IgD-negative memory B cell (primary cell): ENCODE data around the gene CRYBG1. TPM values are rescaled to one million over a fixed set of nuclear protein-coding genes. Genes with fewer than 3 reads are reported as not detected.
A peak's percentile ranks its signal among the peaks of the same experiment; 100 is the strongest.
"Not testable (repeated sequence)": the region's sequence is repeated elsewhere in the genome, so short reads cannot be mapped to it uniquely, and the experiment has no call there.

Source experiments
- H3K27ac Mint-ChIP-seq, 3 donors: one replicate each; pipeline ENCODE4 v1.8.0; 2020 to 2022; ENCODE audit warnings: mild to moderate bottlenecking in 3 of 3, mixed read lengths in 3 of 3, moderate library complexity in 1 of 3
- H3K27me3 Mint-ChIP-seq: one replicate; pipeline ENCODE4 v1.8.0; 2021; ENCODE audit warnings: mixed read lengths
- H3K36me3 Mint-ChIP-seq: one replicate; pipeline ENCODE4 v1.8.0; 2020; ENCODE audit warnings: mild to moderate bottlenecking, mixed read lengths
- H3K4me1 Mint-ChIP-seq, 3 donors: one replicate each; pipeline ENCODE4 v1.8.0; 2020 to 2022; ENCODE audit warnings: mixed read lengths in 3 of 3, mild to moderate bottlenecking in 1 of 3
- H3K4me3 Mint-ChIP-seq, 4 donors: one replicate each; pipeline ENCODE4 v1.8.0; 2020 to 2022; ENCODE audit warnings: mild to moderate bottlenecking in 4 of 4, mixed read lengths in 4 of 4, moderate library complexity in 3 of 4
- H3K9me3 Mint-ChIP-seq, 3 donors: one replicate each; pipeline ENCODE4 v1.8.0; 2020 to 2021; ENCODE audit warnings: mixed read lengths in 3 of 3, mild to moderate bottlenecking in 1 of 3
- polyA plus RNA-seq: library from polyadenylated mRNA; unstranded; fragments of 300-500 nt; fragmentation: Illumina TruSeq; gene quantifications from one replicate; pipeline ENCODE4 v1.2.3, GENCODE V29; 2021

Gene CRYBG1
- polyA plus RNA-seq, 1 donor from 2014 or later, result 18.1 TPM

DNA sequence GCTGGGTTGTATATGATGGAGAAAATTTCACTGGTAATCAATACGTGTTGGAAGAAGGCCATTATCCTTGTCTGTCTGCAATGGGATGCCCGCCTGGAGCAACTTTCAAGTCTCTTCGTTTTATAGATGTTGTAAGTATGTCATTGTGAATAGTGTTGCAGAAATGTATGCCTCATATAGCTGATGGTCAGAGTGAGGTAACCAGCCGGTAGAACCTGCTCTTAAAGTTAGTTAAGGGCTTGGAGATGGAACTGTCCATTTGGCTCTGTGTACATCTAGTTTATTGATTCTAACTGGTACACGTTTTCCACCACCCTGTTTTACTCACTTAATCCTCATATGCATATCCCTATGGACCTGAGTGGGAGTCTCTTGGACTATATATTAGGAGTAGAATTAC is 195.2 kb downstream of the CRYBG1 start:
- no peaks in the 10 kb centered on the region for H3K27me3 Mint-ChIP-seq
- peaks cover 6% of the 10 kb centered on the region for H3K36me3 Mint-ChIP-seq

DNA sequence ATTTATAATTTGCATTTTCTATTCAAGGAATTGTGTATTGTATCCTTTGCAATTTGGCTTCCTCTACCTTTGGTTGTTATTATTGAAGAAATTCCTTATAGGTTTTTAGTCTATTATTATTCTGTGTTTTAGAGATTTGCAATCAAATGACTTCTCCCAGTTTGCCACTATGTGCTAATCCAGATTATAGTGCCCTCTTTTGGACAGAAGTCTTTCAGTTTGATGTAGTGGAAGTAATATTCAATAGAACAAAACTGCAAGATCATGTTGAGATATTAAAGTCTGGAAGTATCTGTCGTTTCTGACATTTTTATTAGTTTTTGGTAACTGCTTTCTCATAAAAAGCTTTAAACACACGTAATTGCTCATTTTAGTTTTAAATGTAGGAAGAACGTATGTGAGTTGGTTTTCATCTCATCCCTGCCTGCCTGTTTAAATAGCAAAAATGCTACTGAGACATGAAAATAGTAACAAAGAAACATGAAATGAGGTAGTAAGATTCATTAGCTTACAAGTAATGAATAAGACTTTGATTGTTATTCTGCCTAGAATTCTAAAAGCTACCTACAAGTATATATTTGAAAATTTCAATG is 195.9 kb downstream of the CRYBG1 start:
- no peaks in the 10 kb centered on the region for H3K27me3 Mint-ChIP-seq
- H3K4me1 Mint-ChIP-seq, result peaks cover 11 to 16% (median 11%) of the 10 kb centered on the region in 3 donors
- no peaks in the 10 kb centered on the region for H3K9me3 Mint-ChIP-seq
- no peak overlapping the region for H3K4me3 Mint-ChIP-seq
- H3K36me3 Mint-ChIP-seq, result peaks cover 2% of the 10 kb centered on the region
- peak overlapping the region in 2 of 3 donors; percentile 7 to 9 for H3K27ac Mint-ChIP-seq

More for the DNA sequence above, 195.2 kb downstream of the CRYBG1 start:
- Mint-ChIP-seq H3K4me3 (no peak overlapping the region), H3K27ac (peak overlapping the region in 1 of 3 donors; percentile 63), H3K4me1 (peaks cover 11 to 16% (median 11%) of the 10 kb centered on the region in 3 donors), H3K9me3 (no peaks in the 10 kb centered on the region)

GRCh38 chr6:106557837-106558236 is 197.3 kb downstream of the CRYBG1 start:
- Mint-ChIP-seq H3K9me3 (no peaks in the 10 kb centered on the region), H3K27ac (peak overlapping the region in 1 of 3 donors; percentile 64), H3K27me3 (no peaks in the 10 kb centered on the region), H3K36me3 (no peaks in the 10 kb centered on the region), H3K4me3 (no peak overlapping the region), H3K4me1 (peaks cover 6 to 9% (median 9%) of the 10 kb centered on the region in 3 donors)

GRCh38 chr6:106558364-106558763 is 197.8 kb downstream of the CRYBG1 start:
- Mint-ChIP-seq H3K36me3 (no peaks in the 10 kb centered on the region), H3K4me1 (peaks cover 6 to 9% (median 6%) of the 10 kb centered on the region in 3 donors), H3K4me3 (no peak overlapping the region), H3K27me3 (no peaks in the 10 kb centered on the region), H3K9me3 (no peaks in the 10 kb centered on the region), H3K27ac (no peak overlapping the region)

GRCh38 chr6:106559659-106560058 is 199.1 kb downstream of the CRYBG1 start:
- peaks cover 10 to 13% (median 12%) of the 10 kb centered on the region in 3 donors for H3K4me1 Mint-ChIP-seq
- H3K9me3 Mint-ChIP-seq, H3K27me3 Mint-ChIP-seq, H3K36me3 Mint-ChIP-seq, H3K4me3 Mint-ChIP-seq, H3K27ac Mint-ChIP-seq: not testable (repeated sequence)

GRCh38 chr6:106560996-106561685 is 200.6 kb downstream of the CRYBG1 start:
- no peaks in the 10 kb centered on the region for H3K9me3 Mint-ChIP-seq
- peaks cover 10 to 12% (median 11%) of the 10 kb centered on the region in 3 donors for H3K4me1 Mint-ChIP-seq
- H3K27ac Mint-ChIP-seq, result peak overlapping the region in 1 of 3 donors; percentile 56
- H3K27me3 Mint-ChIP-seq, result no peaks in the 10 kb centered on the region
- no peaks in the 10 kb centered on the region for H3K36me3 Mint-ChIP-seq
- no peak overlapping the region for H3K4me3 Mint-ChIP-seq

DNA sequence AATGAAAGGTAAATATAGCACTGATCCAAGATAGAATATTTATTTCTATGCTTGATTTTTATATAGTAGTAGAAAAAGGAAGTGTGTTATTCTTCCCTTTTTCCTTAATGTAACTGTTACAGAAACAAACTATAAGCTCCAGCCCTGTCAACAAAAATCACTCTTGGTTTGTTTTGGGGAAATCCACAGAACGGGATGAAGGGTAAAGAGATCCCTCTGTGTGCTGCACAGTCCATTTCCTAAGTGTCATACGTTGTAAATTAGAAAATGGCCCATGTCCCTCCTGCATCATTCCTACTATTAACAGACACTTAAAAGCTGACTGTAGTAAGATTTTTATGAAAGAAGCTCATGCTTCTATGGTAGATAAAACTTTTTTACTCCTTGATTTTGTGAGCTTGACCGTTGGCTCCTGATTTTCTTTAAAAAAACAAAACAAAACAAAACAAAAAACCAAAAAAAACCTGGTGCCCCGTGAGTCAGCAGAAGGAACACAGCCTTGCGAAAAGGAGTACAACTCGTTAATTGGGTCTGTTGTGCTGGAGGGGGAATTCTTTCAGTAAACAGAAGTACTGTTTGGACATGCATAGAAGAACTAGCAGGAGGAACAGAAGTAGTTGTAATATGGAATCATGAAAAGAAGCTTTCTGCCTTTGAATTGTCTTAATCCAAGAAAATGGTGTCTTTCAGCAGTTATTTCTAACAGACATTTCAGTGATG is 201.3 kb downstream of the CRYBG1 start:
- Mint-ChIP-seq H3K27ac (peak overlapping the region in 2 of 3 donors; percentile 43 to 56), H3K36me3 (no peaks in the 10 kb centered on the region), H3K27me3 (no peaks in the 10 kb centered on the region), H3K4me3 (no peak overlapping the region), H3K4me1 (peaks cover 7 to 10% (median 8%) of the 10 kb centered on the region in 3 donors), H3K9me3 (no peaks in the 10 kb centered on the region)

DNA sequence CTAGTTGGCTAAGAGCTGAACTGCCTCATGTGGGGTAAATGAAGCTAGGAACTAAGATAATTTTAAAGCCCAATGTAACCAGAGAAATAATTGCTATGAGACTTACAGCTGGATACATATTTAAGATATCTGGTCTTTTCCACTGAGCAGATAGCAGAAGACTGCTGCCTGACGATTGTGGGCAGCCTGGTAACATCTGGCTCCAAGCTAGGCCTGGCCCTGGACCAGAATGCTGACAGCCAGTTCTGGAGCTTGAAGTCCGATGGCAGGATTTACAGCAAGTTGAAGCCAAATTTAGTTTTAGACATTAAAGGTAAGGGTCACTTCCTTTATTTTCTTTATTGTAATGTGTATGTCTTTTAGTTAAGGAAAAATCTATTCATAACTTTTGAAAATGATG is 203.1 kb downstream of the CRYBG1 start:
- H3K27ac Mint-ChIP-seq, result peak overlapping the region in 2 of 3 donors; percentile 33 to 45
- H3K27me3 Mint-ChIP-seq, result no peaks in the 10 kb centered on the region
- no peaks in the 10 kb centered on the region for H3K36me3 Mint-ChIP-seq
- no peaks in the 10 kb centered on the region for H3K9me3 Mint-ChIP-seq
- H3K4me3 Mint-ChIP-seq, result no peak overlapping the region
- peaks cover 7 to 8% (median 8%) of the 10 kb centered on the region in 3 donors for H3K4me1 Mint-ChIP-seq

- peak overlapping the region in 1 of 3 donors; percentile 45 for H3K27ac Mint-ChIP-seq
- no peak overlapping the region for H3K4me3 Mint-ChIP-seq
Observed at GRCh38 chr6:106564476-106564875, 204.0 kb downstream of the CRYBG1 start.

DNA sequence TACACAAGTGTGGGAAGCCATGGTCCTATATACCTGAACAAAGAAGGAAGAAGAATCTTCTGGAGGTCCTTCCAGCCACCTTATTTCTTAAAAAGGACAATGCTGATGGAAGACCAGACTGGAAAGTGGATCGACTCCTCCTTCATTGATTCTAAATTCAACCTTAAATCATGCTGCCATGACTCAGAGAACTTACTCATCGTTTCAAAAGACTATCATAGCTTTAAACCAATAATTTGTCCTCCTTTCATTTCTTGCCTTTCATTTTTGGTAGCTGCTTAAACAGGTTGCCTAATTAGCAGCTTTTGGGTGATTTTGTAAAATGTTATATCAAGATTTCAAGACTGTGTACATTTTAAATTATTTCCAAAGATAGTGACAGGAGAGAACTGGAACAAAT is 208.0 kb downstream of the CRYBG1 start:
- H3K27ac Mint-ChIP-seq, result no peak overlapping the region
- no peaks in the 10 kb centered on the region for H3K9me3 Mint-ChIP-seq
- peaks cover 2% of the 10 kb centered on the region for H3K36me3 Mint-ChIP-seq

More at GRCh38 chr6:106564476-106564875, 204.0 kb downstream of the CRYBG1 start:
- no peaks in the 10 kb centered on the region for H3K36me3 Mint-ChIP-seq
- no peaks in the 10 kb centered on the region for H3K9me3 Mint-ChIP-seq
- no peaks in the 10 kb centered on the region for H3K27me3 Mint-ChIP-seq
- peaks cover 7 to 8% (median 8%) of the 10 kb centered on the region in 3 donors for H3K4me1 Mint-ChIP-seq

DNA sequence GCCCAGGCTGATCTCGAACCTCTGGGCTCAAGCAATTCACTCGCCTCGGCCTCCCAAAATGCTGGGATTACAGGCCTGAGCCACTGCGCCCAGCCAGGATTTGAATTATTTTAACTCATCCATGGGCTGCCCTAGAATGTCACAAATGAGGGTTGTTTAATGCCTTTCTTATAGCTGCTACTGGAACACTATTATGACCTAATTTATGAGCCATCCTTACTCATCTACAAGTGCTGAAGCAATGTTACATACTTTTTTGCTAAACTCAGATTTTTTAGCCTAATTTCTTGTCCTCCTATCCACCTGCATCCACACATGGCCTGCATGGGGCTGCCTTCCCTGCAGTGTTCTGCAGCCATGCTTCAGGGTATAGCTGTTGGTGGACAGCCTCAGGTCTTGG is 208.9 kb downstream of the CRYBG1 start:
- peaks cover 2% of the 10 kb centered on the region for H3K36me3 Mint-ChIP-seq
- H3K4me1 Mint-ChIP-seq, result peaks cover 0 to 7% (median 2%) of the 10 kb centered on the region in 3 donors
- no peaks in the 10 kb centered on the region for H3K27me3 Mint-ChIP-seq
- H3K4me3 Mint-ChIP-seq, result no peak overlapping the region
- peak overlapping the region in 1 of 3 donors; percentile 38 for H3K27ac Mint-ChIP-seq
- H3K9me3 Mint-ChIP-seq, result no peaks in the 10 kb centered on the region

More for the DNA sequence above, 208.0 kb downstream of the CRYBG1 start:
- H3K27me3 Mint-ChIP-seq, result no peaks in the 10 kb centered on the region
- H3K4me1 Mint-ChIP-seq, result peaks cover 7 to 9% (median 8%) of the 10 kb centered on the region in 3 donors
- no peak overlapping the region for H3K4me3 Mint-ChIP-seq

GRCh38 chr6:106572436-106572835 is 211.9 kb downstream of the CRYBG1 start:
- H3K27ac Mint-ChIP-seq, result peak overlapping the region in 2 of 3 donors; percentile 85 to 89

GRCh38 chr6:106572875-106573585 is 212.5 kb downstream of the CRYBG1 start:
- Mint-ChIP-seq H3K27ac (peak overlapping the region in 1 of 3 donors; percentile 89), H3K9me3 (no peaks in the 10 kb centered on the region), H3K36me3 (peaks cover 9% of the 10 kb centered on the region), H3K4me1 (peaks cover 0 to 2% (median 0%) of the 10 kb centered on the region in 3 donors), H3K27me3 (no peaks in the 10 kb centered on the region), H3K4me3 (no peak overlapping the region)

More at GRCh38 chr6:106572436-106572835, 211.9 kb downstream of the CRYBG1 start:
- Mint-ChIP-seq H3K36me3 (peaks cover 9% of the 10 kb centered on the region), H3K4me1 (peaks cover 0 to 2% (median 0%) of the 10 kb centered on the region in 3 donors), H3K27me3 (no peaks in the 10 kb centered on the region), H3K4me3 (no peak overlapping the region), H3K9me3 (no peaks in the 10 kb centered on the region)

- H3K9me3 Mint-ChIP-seq, result no peaks in the 10 kb centered on the region
- H3K27ac Mint-ChIP-seq, result peak overlapping the region in 1 of 3 donors; percentile 69
- H3K36me3 Mint-ChIP-seq, result peaks cover 12% of the 10 kb centered on the region
- H3K4me3 Mint-ChIP-seq, result no peak overlapping the region
- H3K27me3 Mint-ChIP-seq, result no peaks in the 10 kb centered on the region
- H3K4me1 Mint-ChIP-seq, result peaks cover 0 to 2% (median 0%) of the 10 kb centered on the region in 3 donors
Observed at GRCh38 chr6:106574741-106575458, 214.4 kb downstream of the CRYBG1 start.
